Thyroid gland (tissue), 4 donors: Measurements from ENCODE around the gene EHMT1. TPM values are rescaled to one million over a fixed set of nuclear protein-coding genes. Genes with fewer than 3 reads are reported as not detected.

ENCODE experiments used
- DNase-seq, 2 donors: peaks; one replicate each; pipeline ENCODE4 v3.0.0-alpha.2; 2019
- H3K27ac ChIP-seq, 3 donors: fragments of 200-600 bp; sonication (generic); 1 replicate in 2 of 3; 2 replicates in 1 of 3; pipeline ENCODE4 v1.5.1; 2016 to 2019; ENCODE audit warnings: mild to moderate bottlenecking in 1 of 3, moderate library complexity in 1 of 3
- H3K27me3 ChIP-seq: fragments of 200-600 bp; sonication (generic); one replicate; pipeline ENCODE4 v1.5.1; 2019
- H3K36me3 ChIP-seq, 2 donors: fragments of 200-600 bp; sonication (generic); one replicate each; pipeline ENCODE4 v1.5.1; 2016 to 2019
- H3K4me1 ChIP-seq, 2 donors: fragments of 200-600 bp; sonication (generic); one replicate each; pipeline ENCODE4 v1.5.1; 2017 to 2019
- H3K4me3 ChIP-seq, 3 donors: fragments of 200-600 bp; sonication (generic); replicated peaks in 1 of 3; 1 replicate in 2 of 3; 2 replicates in 1 of 3; pipeline ENCODE4 v1.5.1; 2016; ENCODE audit warnings: mild to moderate bottlenecking in 1 of 3
- H3K9me3 ChIP-seq: fragments of 200-600 bp; sonication (generic); one replicate; pipeline ENCODE4 v1.5.1; 2017
- POLR2A ChIP-seq, 2 donors: fragments of 450-650 bp; IDR thresholded peaks; one replicate each; pipeline ENCODE4 v1.6.1; 2017; ENCODE audit warnings: antibody characterized with exemption in 2 of 2, mild to moderate bottlenecking in 2 of 2, moderate library complexity in 1 of 2
- WGBS, 2 donors: methylation state at CpG; one replicate each; pipeline ENCODE4 v1.1.5; 2017; 5-methylcytosine and 5-hydroxymethylcytosine counted together
- intact Hi-C: fragments of 100-400 bp; cut with DNase I; formaldehyde crosslinking; loops from one replicate; pipeline ENCODE4 v1.15.1; 2023
- total RNA-seq, 4 donors: library from RNA; depleted of rRNA; stranded (reverse); fragments of >200 nt; gene quantifications; one replicate each; pipeline ENCODE4 v1.2.3, GENCODE V29; 2016
- TF ChIP-seq, protein P1 (sequence below), 6 experiments: fragments of 200-600 bp in 3 of 6; fragments of 450-650 bp in 3 of 6; sonication (generic) in 3 of 6; IDR thresholded peaks; one replicate each; pipeline ENCODE4 v1.5.1; 2016 to 2019; ENCODE audit warnings: antibody characterized with exemption in 6 of 6, mild to moderate bottlenecking in 2 of 6, inconsistent platforms in 1 of 6, moderate library complexity in 1 of 6

EHMT1 gene
- total RNA-seq, 4 donors from 2014 or later, result 56.8 to 99.5 (median 94.4) TPM

DNA sequence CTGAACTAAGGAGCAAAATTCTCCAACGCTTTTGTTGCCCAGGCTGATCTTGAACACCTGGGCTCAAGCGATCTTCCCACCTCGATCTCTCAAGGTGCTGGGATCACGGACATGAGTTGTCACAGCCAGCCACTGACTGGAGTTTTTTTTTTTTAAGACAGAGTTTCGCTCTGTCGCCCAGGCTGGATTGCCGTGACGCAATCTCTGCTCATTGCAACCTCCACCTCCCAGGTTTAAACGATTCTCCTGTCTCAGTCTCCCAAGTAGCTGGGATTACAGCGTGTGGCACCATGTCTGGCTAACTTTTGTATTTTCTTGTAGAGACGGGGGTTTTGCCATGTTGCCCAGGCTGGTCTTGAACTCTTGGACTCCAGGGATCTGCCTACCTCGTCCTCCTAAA is 58.2 kb downstream of the EHMT1 start:
- no peak overlapping the region for H3K27ac ChIP-seq
- no peaks in the 10 kb centered on the region for H3K36me3 ChIP-seq
- no peaks in the 10 kb centered on the region for H3K9me3 ChIP-seq
- no peak overlapping the region for H3K4me3 ChIP-seq
- TF ChIP-seq POLR2A (IDR thresholded peaks at IDR 0.05), result no peak
- TF ChIP-seq, protein P1, sequence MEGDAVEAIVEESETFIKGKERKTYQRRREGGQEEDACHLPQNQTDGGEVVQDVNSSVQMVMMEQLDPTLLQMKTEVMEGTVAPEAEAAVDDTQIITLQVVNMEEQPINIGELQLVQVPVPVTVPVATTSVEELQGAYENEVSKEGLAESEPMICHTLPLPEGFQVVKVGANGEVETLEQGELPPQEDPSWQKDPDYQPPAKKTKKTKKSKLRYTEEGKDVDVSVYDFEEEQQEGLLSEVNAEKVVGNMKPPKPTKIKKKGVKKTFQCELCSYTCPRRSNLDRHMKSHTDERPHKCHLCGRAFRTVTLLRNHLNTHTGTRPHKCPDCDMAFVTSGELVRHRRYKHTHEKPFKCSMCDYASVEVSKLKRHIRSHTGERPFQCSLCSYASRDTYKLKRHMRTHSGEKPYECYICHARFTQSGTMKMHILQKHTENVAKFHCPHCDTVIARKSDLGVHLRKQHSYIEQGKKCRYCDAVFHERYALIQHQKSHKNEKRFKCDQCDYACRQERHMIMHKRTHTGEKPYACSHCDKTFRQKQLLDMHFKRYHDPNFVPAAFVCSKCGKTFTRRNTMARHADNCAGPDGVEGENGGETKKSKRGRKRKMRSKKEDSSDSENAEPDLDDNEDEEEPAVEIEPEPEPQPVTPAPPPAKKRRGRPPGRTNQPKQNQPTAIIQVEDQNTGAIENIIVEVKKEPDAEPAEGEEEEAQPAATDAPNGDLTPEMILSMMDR (IDR thresholded peaks at IDR 0.05), result no peak
- no peaks in the 10 kb centered on the region for H3K27me3 ChIP-seq
- intact Hi-C loops, result loop anchor here (10.0 kb wide), 1 partner anchor 88 kb away; no protein-coding TSS in a partner anchor
- WGBS, 2 donors, result 93 to 95% methylated on average over 12 of the region's 12 CpGs
- H3K4me1 ChIP-seq, result peaks cover 40 to 45% of the 10 kb centered on the region in 2 donors
- DNase-seq, result no peak

DNA sequence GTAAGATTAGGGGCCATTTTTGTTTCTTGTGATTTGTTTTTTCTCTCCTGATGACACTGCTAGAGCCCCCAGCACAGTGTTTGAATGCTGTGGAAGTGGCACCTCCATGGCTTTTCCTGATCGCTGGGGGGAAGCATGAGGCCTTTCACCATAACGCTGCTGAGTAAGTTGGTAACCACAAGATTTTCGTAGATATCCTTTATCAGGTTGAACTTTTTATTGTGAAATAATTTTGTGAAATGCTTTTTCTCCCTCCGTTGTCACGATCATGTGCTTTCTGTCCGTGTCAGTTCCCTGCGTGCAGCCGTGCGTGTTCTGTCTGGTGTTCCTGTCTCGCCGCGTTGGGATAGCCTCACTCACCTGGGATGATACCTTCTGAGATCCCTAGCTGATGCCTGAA is 59.4 kb downstream of the EHMT1 start:
- peaks cover 48 to 50% of the 10 kb centered on the region in 2 donors for H3K4me1 ChIP-seq
- TF ChIP-seq POLR2A (IDR thresholded peaks at IDR 0.05), result no peak
- TF ChIP-seq, protein P1 (IDR thresholded peaks at IDR 0.05), result no peak
- intact Hi-C loops, result loop anchor here (10.0 kb wide), 1 partner anchor 87 kb away; no protein-coding TSS in a partner anchor
- no peaks in the 10 kb centered on the region for H3K27me3 ChIP-seq
- DNase-seq, result no peak
- H3K27ac ChIP-seq, result no peak overlapping the region
- 91 to 95% methylated on average over 12 of the region's 12 CpGs for WGBS, 2 donors
- H3K4me3 ChIP-seq, result no peak overlapping the region
- H3K9me3 ChIP-seq, result no peaks in the 10 kb centered on the region
- H3K36me3 ChIP-seq, result no peaks in the 10 kb centered on the region

DNA sequence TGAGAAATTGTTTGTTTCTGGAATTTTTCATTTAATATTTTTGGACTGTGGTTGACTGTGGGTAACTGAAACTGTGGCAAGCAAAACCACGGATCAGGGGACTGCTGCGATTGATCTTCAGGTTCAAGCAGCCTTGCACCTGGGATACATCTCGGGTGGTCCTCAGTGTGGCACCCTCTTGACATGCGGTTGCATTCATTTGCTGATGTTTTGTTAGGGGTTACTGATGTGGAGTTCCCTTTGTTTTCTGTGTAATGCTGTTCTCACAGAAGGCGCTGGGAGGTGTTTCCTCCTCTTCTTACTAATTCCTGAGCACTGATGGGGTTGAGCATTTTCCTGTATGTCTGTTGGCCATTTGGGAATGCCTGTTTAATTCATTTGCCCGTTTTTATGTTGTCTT is 60.4 kb downstream of the EHMT1 start:
- Histone ChIP-seq H3K36me3 (no peaks in the 10 kb centered on the region), H3K27me3 (no peaks in the 10 kb centered on the region), H3K4me1 (peaks cover 48 to 50% of the 10 kb centered on the region in 2 donors), H3K4me3 (no peak overlapping the region), H3K9me3 (no peaks in the 10 kb centered on the region), H3K27ac (no peak overlapping the region)
- intact Hi-C loops, result loop anchor here (10.0 kb wide), 1 partner anchor 86 kb away; no protein-coding TSS in a partner anchor
- no peak for DNase-seq
- 83% methylated on average over 6 of the region's 6 CpGs for WGBS, 2 donors
- TF ChIP-seq, protein P1 (IDR thresholded peaks at IDR 0.05), result no peak
- no peak for TF ChIP-seq POLR2A (IDR thresholded peaks at IDR 0.05)

DNA sequence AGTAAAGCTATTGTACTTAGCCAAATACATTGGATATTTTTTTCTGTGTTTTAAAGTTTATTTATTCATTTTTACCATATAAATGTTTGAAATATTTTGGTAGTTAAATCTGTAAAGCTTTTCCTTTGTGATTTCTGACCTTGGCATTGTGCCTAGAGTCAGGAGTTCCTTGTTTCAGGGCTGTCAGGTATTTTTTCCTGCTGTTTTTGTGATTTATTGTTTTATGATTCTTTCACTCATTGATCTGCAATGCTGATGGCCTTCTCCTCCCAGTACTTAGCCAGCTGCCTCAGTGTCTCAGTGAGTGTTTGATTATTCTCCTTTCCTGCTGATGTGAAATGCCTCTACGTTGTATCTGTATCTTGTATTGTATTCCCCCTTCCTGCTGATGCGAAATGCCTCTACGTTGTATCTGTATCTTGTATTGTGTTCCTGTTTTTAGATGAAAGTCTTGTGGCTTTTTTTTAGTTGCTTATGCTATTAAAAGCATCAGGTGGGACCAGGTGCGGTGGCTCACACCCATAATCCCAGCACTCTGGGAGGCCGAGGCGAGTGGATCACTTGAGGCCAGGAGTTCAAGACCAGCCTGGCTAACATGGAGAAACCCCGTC is 61.0 kb downstream of the EHMT1 start:
- Histone ChIP-seq H3K9me3 (no peaks in the 10 kb centered on the region), H3K4me1 (peaks cover 48 to 51% of the 10 kb centered on the region in 2 donors), H3K36me3 (no peaks in the 10 kb centered on the region), H3K27me3 (no peaks in the 10 kb centered on the region), H3K27ac (no peak overlapping the region), H3K4me3 (no peak overlapping the region)
- 89 to 91% methylated on average over 7 of the region's 7 CpGs for WGBS, 2 donors
- intact Hi-C loops, result loop anchor here (10.0 kb wide), 1 partner anchor 85 kb away; no protein-coding TSS in a partner anchor
- no peak for DNase-seq
- TF ChIP-seq, protein P1 (IDR thresholded peaks at IDR 0.05), result no peak
- TF ChIP-seq POLR2A (IDR thresholded peaks at IDR 0.05), result no peak
